ENCODE data around the gene LCORL.
A peak's percentile ranks its signal among the peaks of the same experiment; 100 is the strongest.

LCORL gene

GRCh38 chr4:17810260-17811077 is 211.1 kb downstream of the LCORL start, which contains the start of the genes DCAF16 and NCAPG:
TSS of gene DCAF16 (minus strand) at chr4:17810757. CDS start at chr4:17804141, 6,616 bp downstream.
TSS of gene NCAPG (plus strand) at chr4:17810979. CDS start at chr4:17811078, 99 bp downstream.
- Mint-ChIP-seq H3K4me3 (peak within 1 kb of the TSS; percentile 94), H3K27ac (peak within 1 kb of the TSS; percentile 98), H3K27me3 (no peaks in the 10 kb centered on the region), H3K36me3 (peaks cover 6% of the 10 kb centered on the region), H3K9me3 (no peaks in the 10 kb centered on the region), H3K4me1 (peaks cover 66% of the 10 kb centered on the region)
- peak; percentile 98 for ATAC-seq

- H3K36me3 Mint-ChIP-seq: peaks cover 6% of the 10 kb centered on the region
- peaks cover 66% of the 10 kb centered on the region for H3K4me1 Mint-ChIP-seq
- no peaks in the 10 kb centered on the region for H3K27me3 Mint-ChIP-seq
Observed at GRCh38 chr4:17809667-17810066, 211.9 kb downstream of the LCORL start.

GRCh38 chr4:17807446-17807845 is 214.1 kb downstream of the LCORL start:
- ATAC-seq: no peak
- H3K4me3 Mint-ChIP-seq: peak overlapping the region; percentile 10
- no peaks in the 10 kb centered on the region for H3K9me3 Mint-ChIP-seq
- H3K36me3 Mint-ChIP-seq: peaks cover 25% of the 10 kb centered on the region
- H3K4me1 Mint-ChIP-seq: peaks cover 66% of the 10 kb centered on the region
- H3K27me3 Mint-ChIP-seq: no peaks in the 10 kb centered on the region
- H3K27ac Mint-ChIP-seq: no peak overlapping the region

More at GRCh38 chr4:17809667-17810066, 211.9 kb downstream of the LCORL start:
- ATAC-seq: no peak
- H3K9me3 Mint-ChIP-seq: no peaks in the 10 kb centered on the region
- H3K27ac Mint-ChIP-seq: peak overlapping the region; percentile 98
- H3K4me3 Mint-ChIP-seq: peak overlapping the region; percentile 94

GRCh38 chr4:17805580-17806155 is 215.9 kb downstream of the LCORL start:
- no peak overlapping the region for H3K4me3 Mint-ChIP-seq
- no peak overlapping the region for H3K27ac Mint-ChIP-seq
- ATAC-seq: no peak
- H3K9me3 Mint-ChIP-seq: no peaks in the 10 kb centered on the region
- H3K4me1 Mint-ChIP-seq: peaks cover 56% of the 10 kb centered on the region
- peaks cover 32% of the 10 kb centered on the region for H3K36me3 Mint-ChIP-seq
- no peaks in the 10 kb centered on the region for H3K27me3 Mint-ChIP-seq

GRCh38 chr4:17797808-17798207 is 223.7 kb downstream of the LCORL start:
- H3K4me1 Mint-ChIP-seq: peaks cover 5% of the 10 kb centered on the region
- H3K27ac Mint-ChIP-seq: no peak overlapping the region
- peaks cover 41% of the 10 kb centered on the region for H3K36me3 Mint-ChIP-seq
- ATAC-seq: no peak
- H3K9me3 Mint-ChIP-seq: no peaks in the 10 kb centered on the region
- no peaks in the 10 kb centered on the region for H3K27me3 Mint-ChIP-seq
- H3K4me3 Mint-ChIP-seq: no peak overlapping the region

GRCh38 chr4:17794730-17795129 is 226.8 kb downstream of the LCORL start:
- H3K36me3 Mint-ChIP-seq: peaks cover 46% of the 10 kb centered on the region
- no peak for ATAC-seq
- H3K27ac Mint-ChIP-seq: no peak overlapping the region
- no peaks in the 10 kb centered on the region for H3K4me1 Mint-ChIP-seq
- H3K27me3 Mint-ChIP-seq: no peaks in the 10 kb centered on the region
- H3K4me3 Mint-ChIP-seq: no peak overlapping the region
- H3K9me3 Mint-ChIP-seq: no peaks in the 10 kb centered on the region

All from stimulated activated memory B cell treated with anti-CD40 and anti-IgM and Interleukin-4, amounts not matched to agents 10 μg/mL and 1 μg/mL and 100 μg/mL, for 72 hours (primary cell).